Motor neuron (in vitro differentiated cells): ENCODE measurements around the gene GRAMD1B. TPM values are rescaled to one million over a fixed set of nuclear protein-coding genes. Genes with fewer than 3 reads are reported as not detected.

Experiments used
- ATAC-seq, 8 experiments: fragments of 200-7000 bp; cut with Tn5 transposase; replicated peaks in 6 of 8; 2 replicates each; pipeline ENCODE4 v1.8.0; 2021; ENCODE audit warnings: mild to moderate bottlenecking in 8 of 8, moderate library complexity in 8 of 8
- H3K27ac ChIP-seq, 2 donors: fragments of 250-450 bp; sonication (Bioruptor Pico); 2 replicates each; pipeline ENCODE4 v1.9.0; 2021; ENCODE audit warnings: antibody characterized with exemption in 2 of 2, mild to moderate bottlenecking in 2 of 2, moderate library complexity in 1 of 2
- H3K4me1 ChIP-seq, 2 donors: fragments of 250-450 bp; sonication (Bioruptor Pico); replicated peaks in 1 of 2; 2 replicates each; pipeline ENCODE4 v1.6.1; 2021; ENCODE audit warnings: antibody characterized with exemption in 2 of 2, mild to moderate bottlenecking in 2 of 2, moderate library complexity in 1 of 2
- H3K4me3 ChIP-seq, 5 donors: fragments of 250-450 bp; sonication (Bioruptor Pico); 2 replicates each; pipeline ENCODE4 v1.9.0; 2021; ENCODE audit warnings: antibody characterized with exemption in 5 of 5, mild to moderate bottlenecking in 5 of 5, moderate library complexity in 4 of 5
- WGBS, 10 experiments: fragments of 450-650 bp; shearing (Covaris generic); methylation state at CpG; one replicate each; pipeline ENCODE4 v1.0.0; 2022; 5-methylcytosine and 5-hydroxymethylcytosine counted together
- in situ Hi-C, 9 experiments: fragments of 400-800 bp; cut with MboI; loops; one replicate each; pipeline ENCODE4 v1.15.0; 2021; ENCODE audit warnings: low sequenced_read_pairs in 9 of 9, low pct_unique_long_range_greater_than_20kb in 2 of 9; ENCODE audit not compliant: unreplicated experiment in 9 of 9
- total RNA-seq, 8 experiments: library from RNA; unstranded; fragments of 300-600 nt; gene quantifications; 2 replicates each; pipeline versions ENCODE4 v1.2.3 to v1.2.4, GENCODE V29; 2022

The GRAMD1B gene
- total RNA-seq, 8 experiments from 2014 or later: 0.94 to 17.1 (median 10.4) TPM

DNA sequence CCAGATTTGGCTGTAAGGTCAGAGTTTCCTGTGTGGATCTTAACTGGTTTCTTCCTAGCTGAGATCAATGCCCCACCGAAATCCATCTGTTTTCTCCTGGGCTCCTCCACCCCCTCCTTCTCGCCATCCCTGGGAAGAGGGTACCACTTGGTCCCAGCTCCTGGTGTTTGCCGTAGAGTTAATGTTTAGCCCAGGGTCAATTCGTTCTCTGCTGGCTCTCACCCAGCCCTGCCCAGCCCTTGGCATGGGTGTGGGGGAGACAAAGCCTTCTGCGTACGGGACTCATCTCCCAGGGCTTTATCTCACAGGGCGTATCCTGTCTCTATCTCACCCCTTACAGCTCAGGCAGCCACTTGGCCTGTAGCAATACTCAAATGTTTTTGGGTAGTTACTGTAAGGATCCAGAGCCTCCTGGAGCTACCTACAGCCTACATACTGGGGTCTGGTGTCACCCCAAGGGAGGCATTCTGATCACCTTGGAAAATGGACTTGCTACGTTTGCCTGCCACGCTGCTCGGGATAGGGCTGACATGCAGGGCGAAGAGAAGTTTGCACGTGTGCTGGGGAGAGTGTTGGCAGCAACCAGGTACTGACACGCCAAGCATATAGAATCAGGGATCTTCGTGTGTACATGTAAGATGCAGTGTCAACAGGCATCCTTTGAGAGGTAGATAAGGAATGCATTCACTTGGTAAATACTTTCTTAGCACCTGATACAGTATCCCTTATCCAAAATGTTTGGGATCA lies 158.2 kb downstream of the GRAMD1B start:
- Histone ChIP-seq H3K4me1 (peaks cover 10 to 22% of the 10 kb centered on the region in 2 donors), H3K4me3 (no peak overlapping the region), H3K27ac (no peak overlapping the region)
- in situ Hi-C loops: loop anchor here in 2 of 9 experiments (25.0 kb wide), 1 partner anchor 124 kb away; no protein-coding TSS in a partner anchor
- WGBS, 10 experiments: 40 to 100% (median 79%) methylated on average over 1 to 11 of the region's 14 CpGs; no CpG with 5 or more reads in 5 of the 10 experiments
- no peak for ATAC-seq

DNA sequence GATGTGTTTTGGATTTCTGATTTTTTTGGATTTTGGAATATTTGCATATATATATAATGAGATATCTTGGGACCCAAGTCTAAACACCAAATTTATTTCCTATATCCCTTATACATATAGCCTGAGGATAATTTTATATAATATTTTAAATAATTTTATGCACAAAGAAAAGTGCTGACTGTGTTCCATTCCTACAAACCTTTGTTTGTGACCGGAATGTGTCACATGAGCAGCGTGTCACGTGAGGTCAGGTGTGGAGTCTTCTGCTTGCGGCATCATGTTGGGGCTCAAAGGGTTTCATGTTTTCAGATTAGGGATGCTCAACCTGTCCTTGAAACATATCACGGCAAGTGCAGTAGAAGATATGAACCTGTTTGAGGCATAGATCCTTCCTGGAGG lies 158.8 kb downstream of the GRAMD1B start:
- WGBS, 10 experiments: 87 to 100% (median 98%) methylated on average over 1 to 4 of the region's 5 CpGs; no CpG with 5 or more reads in 4 of the 10 experiments
- no peak overlapping the region for H3K27ac ChIP-seq
- H3K4me1 ChIP-seq: peaks cover 10 to 22% of the 10 kb centered on the region in 2 donors
- in situ Hi-C loops: loop anchor here in 2 of 9 experiments (25.0 kb wide), 1 partner anchor 123 kb away; no protein-coding TSS in a partner anchor
- no peak for ATAC-seq
- H3K4me3 ChIP-seq: no peak overlapping the region

DNA sequence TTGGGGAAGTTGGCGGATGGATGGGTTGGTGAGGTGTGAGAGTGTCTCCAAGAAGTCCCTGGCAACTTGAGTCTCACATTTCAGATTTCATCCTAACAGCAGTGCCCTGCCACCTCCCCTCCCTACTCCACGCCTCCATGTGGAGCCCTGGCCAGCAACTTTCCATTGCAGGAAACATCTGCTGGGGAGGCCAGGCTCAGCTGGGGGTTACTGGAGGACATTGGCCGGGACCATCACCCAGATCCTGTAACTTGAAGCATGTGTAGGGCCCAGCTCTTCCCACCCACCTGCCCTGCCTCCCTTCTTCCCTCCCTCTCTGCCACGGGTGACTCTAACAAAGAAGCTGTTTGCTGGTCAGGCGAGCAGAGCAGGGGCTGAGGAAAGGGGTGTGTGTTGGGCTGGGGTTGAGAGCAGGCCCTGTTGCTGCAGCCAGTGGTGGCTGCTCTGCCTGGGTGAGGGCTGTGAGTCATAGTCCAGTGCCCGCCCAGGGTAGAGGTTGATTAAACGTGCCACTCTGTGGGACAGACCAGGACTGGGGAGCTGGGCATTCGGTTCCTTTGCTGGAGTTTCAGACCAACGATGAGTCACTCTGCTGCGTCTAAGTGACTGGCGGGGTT lies 160.3 kb downstream of the GRAMD1B start:
- in situ Hi-C loops: loop anchor here in 2 of 9 experiments (25.0 kb wide), 1 partner anchor 122 kb away; no protein-coding TSS in a partner anchor
- peak in 7 of 8 experiments; percentile 39 to 91 (median 60) for ATAC-seq
- H3K4me3 ChIP-seq: no peak overlapping the region
- WGBS, 10 experiments: 71 to 100% (median 100%) methylated on average over 1 of the region's 11 CpGs; no CpG with 5 or more reads in 7 of the 10 experiments
- H3K27ac ChIP-seq: no peak overlapping the region
- peaks cover 9 to 17% of the 10 kb centered on the region in 2 donors for H3K4me1 ChIP-seq

DNA sequence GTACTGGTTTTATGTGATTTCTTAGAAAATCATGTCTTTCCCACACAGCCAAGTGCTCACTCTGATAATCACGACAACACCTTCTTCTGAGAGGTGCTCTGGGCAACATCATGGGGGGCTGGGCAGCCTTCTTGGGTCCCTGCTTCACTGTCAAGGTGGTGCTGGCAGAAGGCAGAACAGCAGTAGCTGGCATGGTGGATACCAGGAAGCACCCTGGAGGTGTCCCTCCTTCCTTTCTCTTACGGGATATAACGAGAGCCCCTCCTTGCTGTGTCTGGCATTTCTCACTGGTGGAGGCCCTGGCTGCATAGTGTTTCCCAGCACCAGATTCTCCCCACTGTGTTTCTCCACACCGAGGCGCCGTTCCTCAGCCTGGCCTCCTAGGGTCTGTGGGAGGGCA lies 163.5 kb downstream of the GRAMD1B start:
- WGBS, 10 experiments: 80 to 95% (median 94%) methylated on average over 2 to 3 of the region's 6 CpGs; no CpG with 5 or more reads in 7 of the 10 experiments
- Histone ChIP-seq H3K4me1 (no peaks in the 10 kb centered on the region), H3K27ac (no peak overlapping the region), H3K4me3 (no peak overlapping the region)
- no peak for ATAC-seq
- in situ Hi-C loops: loop anchor here in 2 of 9 experiments (25.0 kb wide), 1 partner anchor 119 kb away; no protein-coding TSS in a partner anchor

DNA sequence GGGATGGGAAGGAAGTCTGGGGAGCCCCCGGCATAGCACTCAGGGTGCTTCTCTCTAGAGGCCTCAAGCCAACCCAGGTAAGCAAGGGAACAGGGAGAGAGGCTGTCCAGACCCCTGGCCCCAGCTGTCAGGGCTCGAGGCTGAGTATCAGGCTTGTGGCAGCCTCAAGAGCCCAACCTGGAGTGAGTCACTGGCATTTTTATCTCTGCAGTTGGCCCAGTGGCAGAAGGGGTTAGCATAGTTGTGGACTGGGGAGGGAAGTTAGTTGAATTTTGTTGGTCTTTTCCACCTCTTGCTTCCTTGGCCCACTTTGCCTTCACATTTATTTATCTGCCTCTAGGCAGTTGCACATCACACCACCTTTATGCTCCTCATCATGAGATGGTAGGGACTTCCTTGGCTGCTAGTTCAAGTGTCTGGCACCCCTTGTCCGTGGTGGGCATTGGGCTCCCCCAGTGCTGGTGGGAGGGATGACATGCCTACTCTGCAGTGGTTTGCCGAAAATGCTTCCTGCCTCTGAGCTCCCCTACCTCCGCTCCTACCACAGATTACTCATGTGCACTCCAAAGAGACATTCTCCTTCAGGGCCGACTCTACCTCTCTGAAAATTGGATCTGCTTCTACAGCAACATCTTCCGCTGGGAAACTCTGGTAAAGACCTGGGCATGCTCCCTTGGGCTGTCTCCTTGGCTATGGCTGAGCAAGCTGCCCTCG lies 164.3 kb downstream of the GRAMD1B start:
- Histone ChIP-seq H3K4me3 (no peak overlapping the region), H3K27ac (no peak overlapping the region), H3K4me1 (no peaks in the 10 kb centered on the region)
- in situ Hi-C loops: loop anchor here in 2 of 9 experiments (25.0 kb wide), 1 partner anchor 118 kb away; no protein-coding TSS in a partner anchor
- ATAC-seq: no peak
- 33 to 100% (median 86%) methylated on average over 1 to 5 of the region's 8 CpGs; no CpG with 5 or more reads in 2 of the 10 experiments for WGBS, 10 experiments

DNA sequence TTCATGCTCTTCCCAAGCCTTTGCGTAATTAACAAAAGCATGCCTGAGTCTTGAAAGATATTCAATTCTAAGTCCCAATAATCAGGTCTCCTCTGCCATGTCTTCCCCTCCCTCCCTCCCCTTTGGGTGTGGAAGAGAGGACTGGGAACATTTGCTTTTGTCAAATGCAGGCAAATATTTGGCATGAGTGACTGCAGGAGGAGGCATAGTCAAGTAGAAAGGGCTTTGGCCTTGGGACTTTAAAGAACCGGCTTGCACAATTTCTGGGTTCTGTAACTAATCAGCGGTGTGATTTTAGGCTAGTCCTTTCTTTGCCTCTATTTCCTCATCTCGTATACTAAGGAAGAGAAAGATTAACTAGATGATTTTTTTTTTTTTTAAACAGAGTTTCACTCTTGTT lies 164.9 kb downstream of the GRAMD1B start:
- no peak overlapping the region for H3K4me3 ChIP-seq
- in situ Hi-C loops: loop anchor here in 2 of 9 experiments (25.0 kb wide), 1 partner anchor 117 kb away; no protein-coding TSS in a partner anchor
- H3K4me1 ChIP-seq: no peaks in the 10 kb centered on the region
- no peak overlapping the region for H3K27ac ChIP-seq
- WGBS, 10 experiments: 7 to 100% (median 53%) methylated on average over 2 to 4 of the region's 4 CpGs; no CpG with 5 or more reads in 4 of the 10 experiments
- no peak for ATAC-seq

DNA sequence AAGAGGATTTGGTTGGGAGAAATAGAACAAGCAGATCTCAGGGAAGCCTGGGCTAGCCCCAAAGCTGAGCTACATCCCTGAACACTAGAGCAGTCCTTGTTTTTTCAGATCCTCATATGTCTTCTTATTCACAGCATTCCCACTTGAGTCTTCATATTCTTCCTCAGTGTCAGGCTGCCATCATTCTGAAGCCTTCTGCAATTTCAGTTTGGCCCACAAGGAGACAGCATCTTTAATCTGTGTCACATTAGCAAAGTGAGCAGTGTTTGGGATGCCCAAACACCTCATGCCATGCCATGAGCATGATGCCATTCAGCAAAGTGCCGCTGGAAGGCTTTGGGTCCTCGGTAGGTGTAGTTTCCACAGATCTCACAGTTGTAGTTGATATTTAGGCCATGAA lies 167.8 kb downstream of the GRAMD1B start:
- no peak for ATAC-seq
- no peaks in the 10 kb centered on the region for H3K4me1 ChIP-seq
- WGBS, 10 experiments: 92 to 100% (median 100%) methylated on average over 1 to 2 of the region's 2 CpGs; no CpG with 5 or more reads in 5 of the 10 experiments
- H3K4me3 ChIP-seq: no peak overlapping the region
- in situ Hi-C loops: loop anchor here in 2 of 9 experiments (25.0 kb wide), 1 partner anchor 114 kb away; no protein-coding TSS in a partner anchor
- no peak overlapping the region for H3K27ac ChIP-seq

DNA sequence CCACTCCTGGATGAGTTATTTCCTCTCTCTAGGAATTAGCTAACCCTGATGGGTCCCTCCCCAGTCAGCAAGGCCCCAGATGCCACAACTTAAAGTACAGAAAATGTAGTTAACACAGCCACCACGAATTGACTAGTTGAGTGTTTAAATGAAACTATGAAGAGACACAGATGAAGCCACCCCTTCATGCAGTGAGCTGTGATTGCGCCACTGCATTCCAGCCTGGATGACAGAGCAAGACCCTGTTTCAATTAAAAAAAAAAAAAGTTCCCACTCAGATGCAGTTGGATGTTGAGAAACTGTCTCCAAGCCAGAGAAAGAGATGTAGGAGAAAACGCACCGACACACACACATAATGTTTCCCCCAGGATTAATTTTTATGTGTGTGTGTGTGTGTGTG lies 171.1 kb downstream of the GRAMD1B start:
- WGBS, 10 experiments: 7 to 93% (median 66%) methylated on average over 1 to 4 of the region's 4 CpGs; no CpG with 5 or more reads in 2 of the 10 experiments
- ATAC-seq: peak in 2 of 8 experiments; percentile 52 to 77
- in situ Hi-C loops: loop anchor here in 1 of 9 experiments (25.0 kb wide), 1 partner anchor 111 kb away; no protein-coding TSS in a partner anchor
- no peak overlapping the region for H3K27ac ChIP-seq
- H3K4me3 ChIP-seq: no peak overlapping the region
- no peaks in the 10 kb centered on the region for H3K4me1 ChIP-seq

DNA sequence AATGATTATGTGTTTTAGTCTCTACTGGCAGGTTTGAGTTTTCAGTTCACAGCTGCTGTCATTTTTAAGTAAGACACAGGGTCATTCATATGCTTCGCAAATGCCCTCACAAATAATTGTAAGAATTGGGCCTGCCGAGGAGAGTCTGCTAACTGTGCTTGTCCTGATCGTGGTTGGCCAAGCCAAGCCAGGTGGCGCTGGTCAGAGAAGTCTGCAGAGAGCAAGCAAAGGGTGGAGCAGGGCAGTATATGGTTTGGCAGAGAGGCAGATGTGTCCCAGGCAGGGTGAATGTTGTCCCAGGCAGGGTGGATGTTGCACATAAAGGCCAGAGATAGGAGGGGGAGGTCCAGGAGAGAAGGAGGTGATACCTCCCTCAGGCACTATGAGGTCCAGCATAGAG lies 171.7 kb downstream of the GRAMD1B start:
- Histone ChIP-seq H3K4me1 (no peaks in the 10 kb centered on the region), H3K4me3 (no peak overlapping the region), H3K27ac (no peak overlapping the region)
- WGBS, 10 experiments: 50 to 90% (median 67%) methylated on average over 2 to 4 of the region's 4 CpGs; no CpG with 5 or more reads in 4 of the 10 experiments
- in situ Hi-C loops: loop anchor here in 1 of 9 experiments (25.0 kb wide), 1 partner anchor 111 kb away; no protein-coding TSS in a partner anchor
- peak in 1 of 8 experiments; percentile 53 for ATAC-seq

DNA sequence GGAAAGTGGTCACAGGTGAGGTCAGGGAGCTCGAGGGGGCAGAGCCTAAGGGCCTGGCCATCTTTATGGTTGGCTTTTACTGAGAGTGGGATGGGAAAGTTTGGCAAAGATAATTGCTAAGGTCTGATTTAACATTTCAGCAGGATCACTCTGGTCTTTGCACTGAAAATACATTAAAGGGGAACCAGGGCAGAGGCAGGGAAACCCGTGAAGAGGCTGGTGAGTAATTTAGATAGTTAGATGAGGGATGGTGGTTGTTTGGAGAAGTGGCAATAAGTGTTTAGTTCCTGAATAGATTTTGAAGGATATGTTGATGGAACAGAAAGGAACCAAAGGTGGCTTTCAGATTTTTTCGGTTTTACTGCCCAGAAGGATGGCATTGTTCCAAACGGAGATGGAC lies 173.6 kb downstream of the GRAMD1B start:
- 50 to 100% (median 98%) methylated on average over 1 to 4 of the region's 4 CpGs; no CpG with 5 or more reads in 2 of the 10 experiments for WGBS, 10 experiments
- Histone ChIP-seq H3K4me3 (no peak overlapping the region), H3K27ac (no peak overlapping the region), H3K4me1 (no peaks in the 10 kb centered on the region)
- no peak for ATAC-seq
- in situ Hi-C loops: loop anchor here in 1 of 9 experiments (25.0 kb wide), 1 partner anchor 109 kb away; no protein-coding TSS in a partner anchor

DNA sequence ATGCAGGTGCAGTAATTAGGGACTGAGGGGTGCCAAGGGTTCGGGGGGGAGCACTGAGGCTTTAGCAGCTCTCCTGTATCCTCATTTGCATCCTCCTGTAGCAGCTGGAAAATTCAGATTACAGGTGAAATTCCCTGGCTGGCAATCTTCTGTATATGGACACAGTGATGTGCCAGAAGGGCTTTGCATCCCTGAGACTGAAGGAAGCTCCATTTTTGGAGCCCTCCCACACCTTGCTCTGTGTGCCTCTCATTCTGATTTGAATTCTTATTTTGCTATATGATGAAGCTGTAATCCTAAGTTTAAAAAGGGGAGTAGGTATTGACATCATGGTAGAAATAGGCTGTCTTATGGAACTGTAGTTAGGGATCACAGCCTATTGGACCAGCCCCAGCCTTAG lies 177.7 kb downstream of the GRAMD1B start:
- Histone ChIP-seq H3K4me1 (no peaks in the 10 kb centered on the region), H3K27ac (no peak overlapping the region), H3K4me3 (no peak overlapping the region)
- in situ Hi-C loops: loop anchor here in 1 of 9 experiments (25.0 kb wide), 1 partner anchor 105 kb away; no protein-coding TSS in a partner anchor
- ATAC-seq: no peak
- WGBS, 10 experiments: 60 to 100% (median 71%) methylated on average over 1 of the region's 1 CpG; no CpG with 5 or more reads in 5 of the 10 experiments

DNA sequence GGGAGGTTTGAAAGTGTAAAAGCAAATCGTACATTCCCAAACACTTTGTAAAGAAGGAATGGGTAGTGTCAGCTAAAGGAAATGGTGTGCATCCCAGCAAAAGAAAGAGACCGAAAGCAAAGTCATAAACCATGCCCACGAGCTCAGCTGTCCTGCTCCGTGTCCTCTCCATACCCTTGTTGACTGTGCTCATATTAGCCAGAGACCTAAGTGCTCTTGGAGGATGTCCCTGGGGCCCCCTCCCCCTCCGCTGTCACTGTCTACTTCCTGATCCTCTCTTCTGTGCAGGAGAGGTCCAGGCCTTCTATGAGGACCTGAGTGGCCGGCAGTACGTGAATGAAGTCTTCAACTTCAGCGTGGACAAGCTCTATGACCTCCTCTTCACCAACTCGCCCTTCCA lies 178.3 kb downstream of the GRAMD1B start:
- H3K27ac ChIP-seq: no peak overlapping the region
- WGBS, 10 experiments: 60 to 100% (median 90%) methylated on average over 1 to 6 of the region's 9 CpGs; no CpG with 5 or more reads in 1 of the 10 experiments
- no peaks in the 10 kb centered on the region for H3K4me1 ChIP-seq
- ATAC-seq: no peak
- in situ Hi-C loops: loop anchor here in 1 of 9 experiments (25.0 kb wide), 1 partner anchor 104 kb away; no protein-coding TSS in a partner anchor
- H3K4me3 ChIP-seq: no peak overlapping the region
